GDM1 (cell line): ENCODE results near the gene HERC2.
"Not testable (repeated sequence)": the region's sequence is repeated elsewhere in the genome, so short reads cannot be mapped to it uniquely, and the experiment has no call there.

ENCODE experiments used
- DNase-seq: peaks from one replicate; lab custom pipeline; 2025; lab: John Stamatoyannopoulos, UW

The HERC2 gene

GRCh38 chr15:28182216-28182615, 139.8 kb downstream of the HERC2 start:
- DNase-seq: no peak

GRCh38 chr15:28181366-28181765, 140.6 kb downstream of the HERC2 start:
- no peak for DNase-seq

- DNase-seq: no peak
Observed at GRCh38 chr15:28179270-28179669, 142.7 kb downstream of the HERC2 start.

GRCh38 chr15:28178727-28179126, 143.3 kb downstream of the HERC2 start:
- DNase-seq: no peak

- no peak for DNase-seq
Observed at GRCh38 chr15:28178290-28178689, 143.7 kb downstream of the HERC2 start.

- DNase-seq: no peak
Observed at GRCh38 chr15:28169366-28169765, 152.6 kb downstream of the HERC2 start.

GRCh38 chr15:28168405-28169121, 153.4 kb downstream of the HERC2 start:
- not testable (repeated sequence) for DNase-seq

- DNase-seq: no peak
Observed at GRCh38 chr15:28167042-28167441, 154.9 kb downstream of the HERC2 start.

- DNase-seq: no peak
Observed at GRCh38 chr15:28165791-28166190, 156.2 kb downstream of the HERC2 start.

GRCh38 chr15:28164876-28165275, 157.1 kb downstream of the HERC2 start:
- DNase-seq: no peak

GRCh38 chr15:28154283-28154682, 167.7 kb downstream of the HERC2 start:
- DNase-seq: no peak

GRCh38 chr15:28153492-28154119, 168.4 kb downstream of the HERC2 start:
- DNase-seq: no peak

- not testable (repeated sequence) for DNase-seq
Observed at GRCh38 chr15:28152538-28152923, 169.4 kb downstream of the HERC2 start.

- DNase-seq: not testable (repeated sequence)
Observed at GRCh38 chr15:28151864-28152537, 170.0 kb downstream of the HERC2 start.

- DNase-seq: no peak
Observed at GRCh38 chr15:28147801-28148200, 174.2 kb downstream of the HERC2 start.

GRCh38 chr15:28145419-28145818, 176.6 kb downstream of the HERC2 start:
- not testable (repeated sequence) for DNase-seq

- DNase-seq: no peak
Observed at GRCh38 chr15:28140062-28140461, 181.9 kb downstream of the HERC2 start.

GRCh38 chr15:28137408-28138039, 184.5 kb downstream of the HERC2 start:
- DNase-seq: not testable (repeated sequence)

GRCh38 chr15:28136236-28136904, 185.6 kb downstream of the HERC2 start:
- DNase-seq: not testable (repeated sequence)

- DNase-seq: no peak
Observed at GRCh38 chr15:28133281-28133680, 188.7 kb downstream of the HERC2 start.

GRCh38 chr15:28132524-28133275, 189.3 kb downstream of the HERC2 start:
- no peak for DNase-seq
